Stimulated activated CD4-positive, alpha-beta T cell treated with anti-CD3 and anti-CD28 coated beads, TNF-alpha, amount 100 ng/mL, for 4 hours (primary cell): ENCODE measurements around the gene CUX1.
"Not testable (repeated sequence)": the region's sequence is repeated elsewhere in the genome, so short reads cannot be mapped to it uniquely, and the experiment has no call there.

Experiments
- DNase-seq, 3 experiments: peaks; one replicate each; pipeline ENCODE4 v3.0.0-alpha.2; 2020; ENCODE audit warnings: low read depth in 3 of 3

Gene CUX1

GRCh38 chr7:102008535-102009262 is 191.3 kb downstream of the CUX1 start:
- no peak for DNase-seq

GRCh38 chr7:102009628-102010027 is 192.2 kb downstream of the CUX1 start:
- DNase-seq, result no peak

- not testable (repeated sequence) for DNase-seq
Measured at GRCh38 chr7:102012112-102012830, 194.8 kb downstream of the CUX1 start.

GRCh38 chr7:102012941-102013461 is 195.6 kb downstream of the CUX1 start:
- DNase-seq, result no peak

GRCh38 chr7:102018876-102019275 is 201.4 kb downstream of the CUX1 start:
- DNase-seq, result no peak

GRCh38 chr7:102019461-102019860 is 202.0 kb downstream of the CUX1 start:
- no peak for DNase-seq

GRCh38 chr7:102021841-102022618 is 204.6 kb downstream of the CUX1 start:
- DNase-seq, result no peak

- DNase-seq, result no peak
Measured at GRCh38 chr7:102024005-102024768, 206.8 kb downstream of the CUX1 start.

GRCh38 chr7:102024769-102025391 is 207.5 kb downstream of the CUX1 start:
- no peak for DNase-seq

- not testable (repeated sequence) for DNase-seq
Measured at GRCh38 chr7:102025777-102026176, 208.4 kb downstream of the CUX1 start.

GRCh38 chr7:102028206-102028826 is 210.9 kb downstream of the CUX1 start:
- DNase-seq, result no peak

GRCh38 chr7:102029616-102030015 is 212.2 kb downstream of the CUX1 start:
- no peak for DNase-seq

- no peak for DNase-seq
Measured at GRCh38 chr7:102030696-102031095, 213.3 kb downstream of the CUX1 start.

GRCh38 chr7:102036958-102037357 is 219.5 kb downstream of the CUX1 start:
- DNase-seq, result no peak

- DNase-seq, result no peak
Measured at GRCh38 chr7:102039706-102040105, 222.3 kb downstream of the CUX1 start.

GRCh38 chr7:102040569-102040968 is 223.1 kb downstream of the CUX1 start:
- no peak for DNase-seq

- no peak for DNase-seq
Measured at GRCh38 chr7:102042016-102042656, 224.7 kb downstream of the CUX1 start.

- DNase-seq, result not testable (repeated sequence)
Measured at GRCh38 chr7:102042796-102043195, 225.4 kb downstream of the CUX1 start.

- DNase-seq, result no peak
Measured at GRCh38 chr7:102044641-102044983, 227.2 kb downstream of the CUX1 start.

GRCh38 chr7:102044984-102045673 is 227.7 kb downstream of the CUX1 start:
- DNase-seq, result no peak
